OCI-LY3 (cell line): ENCODE data around the gene CACNA1G.

ENCODE experiments used
- H2AFZ ChIP-seq: fragments of 200-600, 300-600 bp; shearing (Covaris generic); 2 replicates; pipeline ENCODE4 v1.6.0; 2014; ENCODE audit warnings: antibody characterized with exemption, low read depth, low read length
- H3K27ac ChIP-seq: fragments of 200-600, 300-600 bp; sonication (generic); 2 replicates; pipeline ENCODE4 v1.5.1; 2014; ENCODE audit warnings: mild to moderate bottlenecking, low read length, moderate library complexity, mixed read lengths
- H3K27me3 ChIP-seq: fragments of 200-600, 300-600 bp; sonication (generic); 2 replicates; pipeline ENCODE4 v1.6.1; 2014; ENCODE audit warnings: low read depth, low read length, mixed read lengths
- H3K36me3 ChIP-seq: fragments of 200-600, 300-600 bp; sonication (generic); replicated peaks from 2 replicates; pipeline ENCODE3; 2014; ENCODE audit warnings: low read depth, low read length, mixed read lengths
- H3K4me1 ChIP-seq: fragments of 300-600, 200-600 bp; sonication (generic); 2 replicates; pipeline ENCODE4 v1.6.1; 2014; ENCODE audit warnings: low read length, mixed read lengths
- H3K4me2 ChIP-seq: fragments of 200-600, 300-600 bp; sonication (generic); 2 replicates; pipeline ENCODE4 v1.6.1; 2014; ENCODE audit warnings: low read length, mixed read lengths
- H3K4me3 ChIP-seq: fragments of 300-600, 200-600 bp; sonication (generic); 2 replicates; pipeline ENCODE4 v1.5.1; 2014; ENCODE audit warnings: antibody characterized with exemption, mild to moderate bottlenecking, low read length, moderate library complexity
- H3K79me2 ChIP-seq: fragments of 300-600, 200-600 bp; shearing (Covaris generic); 2 replicates; pipeline ENCODE4 v1.6.1; 2014; ENCODE audit warnings: mild to moderate bottlenecking, low read length, mixed read lengths
- H3K9ac ChIP-seq: fragments of 300-600, 200-600 bp; shearing (Covaris generic); 2 replicates; pipeline ENCODE4 v1.6.0; 2014; ENCODE audit warnings: mild to moderate bottlenecking, low read length, moderate library complexity
- H3K9me3 ChIP-seq: fragments of 200-600, 300-600 bp; shearing (Covaris generic); 2 replicates; pipeline ENCODE4 v1.6.1; 2014; ENCODE audit warnings: low read length, mixed read lengths; ENCODE audit not compliant: insufficient read depth
- H4K20me1 ChIP-seq: fragments of 200-600, 300-600 bp; sonication (generic); 2 replicates; pipeline ENCODE4 v1.6.1; 2016; ENCODE audit warnings: low read length, mixed read lengths; ENCODE audit not compliant: insufficient read depth
- EZH2phosphoT487 ChIP-seq: fragments of 200-600 bp; shearing (Covaris generic); IDR thresholded peaks from 2 replicates; pipeline ENCODE4 v1.6.1; 2018; ENCODE audit warnings: antibody characterized with exemption, mixed run types, low read depth
- TF ChIP-seq, protein P1 (sequence below): fragments of 200-600, 300-600 bp; sonication (generic); IDR thresholded peaks from 2 replicates; pipeline ENCODE4 v1.5.1; 2014; ENCODE audit warnings: antibody characterized with exemption, low read length, low read depth

Gene CACNA1G

GRCh38 chr17:50611634-50612033, 51.1 kb downstream of the CACNA1G start:
- no peak for TF ChIP-seq EZH2phosphoT487
- TF ChIP-seq, protein P1, sequence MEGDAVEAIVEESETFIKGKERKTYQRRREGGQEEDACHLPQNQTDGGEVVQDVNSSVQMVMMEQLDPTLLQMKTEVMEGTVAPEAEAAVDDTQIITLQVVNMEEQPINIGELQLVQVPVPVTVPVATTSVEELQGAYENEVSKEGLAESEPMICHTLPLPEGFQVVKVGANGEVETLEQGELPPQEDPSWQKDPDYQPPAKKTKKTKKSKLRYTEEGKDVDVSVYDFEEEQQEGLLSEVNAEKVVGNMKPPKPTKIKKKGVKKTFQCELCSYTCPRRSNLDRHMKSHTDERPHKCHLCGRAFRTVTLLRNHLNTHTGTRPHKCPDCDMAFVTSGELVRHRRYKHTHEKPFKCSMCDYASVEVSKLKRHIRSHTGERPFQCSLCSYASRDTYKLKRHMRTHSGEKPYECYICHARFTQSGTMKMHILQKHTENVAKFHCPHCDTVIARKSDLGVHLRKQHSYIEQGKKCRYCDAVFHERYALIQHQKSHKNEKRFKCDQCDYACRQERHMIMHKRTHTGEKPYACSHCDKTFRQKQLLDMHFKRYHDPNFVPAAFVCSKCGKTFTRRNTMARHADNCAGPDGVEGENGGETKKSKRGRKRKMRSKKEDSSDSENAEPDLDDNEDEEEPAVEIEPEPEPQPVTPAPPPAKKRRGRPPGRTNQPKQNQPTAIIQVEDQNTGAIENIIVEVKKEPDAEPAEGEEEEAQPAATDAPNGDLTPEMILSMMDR = no peak

DNA sequence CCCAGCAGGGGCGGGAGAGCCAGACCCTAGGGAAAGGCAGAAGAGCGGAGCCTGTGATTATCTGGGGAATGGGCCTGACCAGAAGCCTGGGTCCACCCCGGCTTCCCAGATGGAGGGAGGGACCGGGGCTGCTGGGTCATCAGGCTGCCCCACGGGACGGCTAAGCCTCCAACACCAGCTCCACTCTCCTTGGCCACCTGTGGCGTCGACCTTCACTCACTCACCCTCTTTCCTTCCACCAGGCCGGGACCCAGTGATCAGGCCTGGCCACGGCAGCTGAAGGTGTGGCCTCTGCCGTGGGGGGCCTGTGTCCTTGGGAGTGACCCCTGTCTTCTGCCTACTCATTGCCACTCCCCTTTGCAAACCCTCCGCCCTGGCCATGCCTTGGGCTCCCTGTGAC, 51.8 kb downstream of the CACNA1G start:
- Histone ChIP-seq H3K4me2 (no peak overlapping the region), H3K79me2 (no peaks in the 10 kb centered on the region), H3K27me3 (peaks cover 16% of the 10 kb centered on the region), H4K20me1 (no peaks in the 10 kb centered on the region), H2AFZ (no peak overlapping the region), H3K9ac (no peak overlapping the region), H3K9me3 (no peaks in the 10 kb centered on the region), H3K4me1 (peaks cover 10% of the 10 kb centered on the region; the same call in 1 of the 2 replicates), H3K27ac (no peak overlapping the region), H3K4me3 (no peak overlapping the region), H3K36me3 (no peaks in the 10 kb centered on the region)
- TF ChIP-seq EZH2phosphoT487 = no peak
- TF ChIP-seq, protein P1 = no peak

More at GRCh38 chr17:50611634-50612033, 51.1 kb downstream of the CACNA1G start:
- H3K36me3 ChIP-seq = no peaks in the 10 kb centered on the region
- H3K79me2 ChIP-seq = no peaks in the 10 kb centered on the region
- H3K9me3 ChIP-seq = no peaks in the 10 kb centered on the region
- H3K27ac ChIP-seq = no peak overlapping the region
- peaks cover 10% of the 10 kb centered on the region; the same call in 1 of the 2 replicates for H3K4me1 ChIP-seq
- no peak overlapping the region for H2AFZ ChIP-seq
- H3K4me2 ChIP-seq = no peak overlapping the region
- H3K4me3 ChIP-seq = no peak overlapping the region
- no peak overlapping the region for H3K9ac ChIP-seq
- H3K27me3 ChIP-seq = peaks cover 22% of the 10 kb centered on the region
- H4K20me1 ChIP-seq = no peaks in the 10 kb centered on the region

GRCh38 chr17:50613007-50613992, 52.8 kb downstream of the CACNA1G start:
- Histone ChIP-seq H2AFZ (peak overlapping the region; percentile 70; the same call in 1 of the 2 replicates), H3K9me3 (no peaks in the 10 kb centered on the region), H3K4me2 (peak overlapping the region; percentile 45), H3K36me3 (no peaks in the 10 kb centered on the region), H3K4me1 (peaks cover 10% of the 10 kb centered on the region; the same call in 1 of the 2 replicates), H4K20me1 (no peaks in the 10 kb centered on the region), H3K27ac (no peak overlapping the region), H3K9ac (no peak overlapping the region), H3K27me3 (peaks cover 11% of the 10 kb centered on the region), H3K4me3 (peak overlapping the region; percentile 9; the same call in 1 of the 2 replicates), H3K79me2 (no peaks in the 10 kb centered on the region)
- no peak for TF ChIP-seq EZH2phosphoT487
- TF ChIP-seq, protein P1 = peak; percentile 24

- Histone ChIP-seq H3K36me3 (no peaks in the 10 kb centered on the region), H3K4me1 (peaks cover 5% of the 10 kb centered on the region; the same call in 1 of the 2 replicates), H3K27me3 (peaks cover 6% of the 10 kb centered on the region), H3K27ac (no peak overlapping the region), H3K9ac (no peak overlapping the region), H3K4me3 (no peak overlapping the region), H3K9me3 (no peaks in the 10 kb centered on the region), H3K4me2 (no peak overlapping the region), H4K20me1 (no peaks in the 10 kb centered on the region), H2AFZ (no peak overlapping the region), H3K79me2 (no peaks in the 10 kb centered on the region)
- TF ChIP-seq, protein P1 = no peak
- TF ChIP-seq EZH2phosphoT487 = no peak
Observed at GRCh38 chr17:50614471-50615051, 54.0 kb downstream of the CACNA1G start.
